Measurements from ENCODE around the gene NPHP4.

Gene NPHP4

DNA sequence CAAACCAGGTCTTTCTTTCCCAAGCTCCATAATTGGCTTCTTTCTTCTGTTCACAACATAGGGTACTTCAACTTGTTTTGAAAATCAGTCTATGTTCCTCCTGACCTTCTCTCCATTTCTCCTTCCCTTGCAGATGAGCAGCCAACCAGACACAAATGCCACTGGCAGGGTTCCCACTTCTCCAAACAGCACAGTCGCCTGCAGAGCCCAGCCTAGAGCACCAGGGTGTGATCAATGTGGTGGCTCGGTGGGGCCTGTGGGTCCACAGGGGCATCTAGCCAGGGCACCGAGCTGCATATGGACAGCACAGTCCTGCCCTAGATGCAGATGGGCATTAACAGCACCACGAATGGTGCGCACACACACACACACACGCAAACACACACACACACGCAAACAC is 112.8 kb downstream of the NPHP4 start:
- DNase-seq (ENCODE audit: low read depth in 2 of 2), result no peak

DNA sequence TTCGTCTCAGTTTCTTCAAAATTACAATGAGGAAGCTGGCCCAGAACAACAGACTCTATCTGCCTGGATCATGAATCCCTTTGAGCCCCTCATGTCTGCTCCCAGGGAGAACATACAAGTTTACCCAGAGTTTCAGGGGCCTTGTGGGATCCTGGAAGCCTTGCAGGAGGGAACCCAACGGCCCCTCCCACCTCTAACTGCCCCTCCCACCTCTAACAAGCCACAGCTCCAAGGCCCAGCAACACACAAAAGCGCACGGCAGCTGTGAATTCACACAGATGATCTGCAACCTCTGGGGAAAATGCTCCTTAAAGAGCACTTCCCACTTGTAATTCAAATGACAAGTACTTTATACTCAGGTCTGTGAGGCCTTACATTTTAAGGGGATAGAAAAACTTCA is 113.3 kb downstream of the NPHP4 start:
- no peak for DNase-seq (ENCODE audit: low read depth in 2 of 2)

DNA sequence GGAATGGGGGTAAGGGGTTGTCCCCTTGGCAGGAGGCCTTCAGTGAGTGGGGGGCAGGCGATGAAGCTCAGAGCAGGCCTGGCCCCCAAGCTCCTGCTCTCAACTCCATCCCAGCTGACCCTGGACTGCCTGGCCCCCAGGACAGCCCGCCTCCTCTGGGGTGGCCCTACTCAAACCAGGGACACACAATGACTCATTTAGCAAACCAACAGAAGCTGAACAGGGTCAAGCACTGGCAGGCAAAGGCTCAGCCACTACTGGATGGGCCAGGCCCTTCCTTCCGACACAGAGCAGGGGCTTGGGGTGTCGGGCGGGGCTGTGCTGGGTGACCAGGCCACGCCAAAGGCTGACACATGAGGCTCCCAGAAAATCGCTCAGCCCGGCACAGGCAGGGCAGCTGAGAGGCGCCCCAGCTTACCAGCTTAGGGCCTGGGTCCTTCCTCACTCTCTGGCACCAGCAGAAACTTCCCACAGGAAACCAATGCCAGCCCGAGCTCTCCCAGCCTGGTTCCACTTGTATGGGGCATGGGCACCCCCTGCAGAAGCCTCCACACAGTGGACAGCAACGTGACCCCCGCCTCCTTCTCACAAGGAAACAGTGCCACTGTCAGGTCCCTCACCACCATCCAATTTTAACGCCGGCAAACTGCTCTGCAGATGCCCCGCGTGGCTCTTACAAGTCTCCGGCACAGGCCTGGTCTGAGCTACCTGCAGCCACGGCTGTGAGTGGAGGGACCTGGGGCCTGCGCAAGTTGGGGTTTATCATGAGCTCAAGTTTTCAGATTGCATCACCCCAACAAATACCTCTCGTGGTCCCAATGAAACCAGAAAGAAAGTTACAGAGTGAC is 114.3 kb downstream of the NPHP4 start:
- no peak for DNase-seq (ENCODE audit: low read depth in 2 of 2)

DNA sequence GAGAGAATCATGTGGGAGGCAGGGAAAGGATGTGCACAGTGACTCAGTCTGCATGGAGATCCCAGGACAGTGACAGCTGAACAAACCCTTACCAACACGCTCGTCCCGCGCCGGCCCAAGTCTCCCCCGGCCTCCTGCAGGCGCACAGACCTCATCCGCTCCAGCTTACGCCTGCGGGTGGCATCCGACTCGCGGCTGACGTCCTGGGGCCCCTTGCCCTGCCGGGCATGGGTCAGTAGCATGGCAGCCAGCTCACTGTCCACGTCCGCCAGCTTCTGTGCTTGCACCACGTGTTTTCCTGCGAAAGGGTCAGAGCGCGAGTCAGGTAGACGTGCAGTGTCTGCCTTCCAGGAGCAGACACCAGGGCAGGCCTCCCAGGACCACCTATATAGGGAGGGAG is 115.2 kb downstream of the NPHP4 start:
- DNase-seq (ENCODE audit: low read depth in 2 of 2), result no peak

DNA sequence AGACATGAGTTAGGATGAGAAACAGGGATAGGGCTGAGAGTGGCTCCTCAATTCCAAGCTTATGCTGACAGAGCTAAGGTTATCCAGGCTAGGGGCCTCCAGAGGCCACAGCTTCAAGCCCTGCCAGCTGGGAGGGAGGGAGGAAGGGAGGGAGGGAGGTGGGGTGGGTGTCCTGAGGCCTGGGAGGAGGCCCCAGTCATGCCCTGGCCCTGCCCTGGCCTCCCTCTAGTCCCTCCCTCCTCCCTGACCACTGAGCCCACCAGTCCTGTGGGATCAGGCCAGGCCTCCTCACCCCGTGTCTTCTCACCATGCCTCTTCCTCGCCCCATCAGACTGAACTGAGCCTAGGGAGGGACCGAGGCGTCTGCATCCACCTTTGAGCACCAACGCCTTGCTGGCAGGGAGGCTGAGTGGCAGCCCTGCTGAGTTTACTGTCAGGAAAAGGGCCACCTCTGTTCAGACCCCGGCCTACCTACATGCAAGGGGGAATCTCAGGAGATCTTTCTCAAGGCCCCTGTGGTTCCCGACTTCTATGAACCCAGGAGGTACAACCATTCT is 116.1 kb downstream of the NPHP4 start:
- no peak for DNase-seq (ENCODE audit: low read depth in 2 of 2)

DNA sequence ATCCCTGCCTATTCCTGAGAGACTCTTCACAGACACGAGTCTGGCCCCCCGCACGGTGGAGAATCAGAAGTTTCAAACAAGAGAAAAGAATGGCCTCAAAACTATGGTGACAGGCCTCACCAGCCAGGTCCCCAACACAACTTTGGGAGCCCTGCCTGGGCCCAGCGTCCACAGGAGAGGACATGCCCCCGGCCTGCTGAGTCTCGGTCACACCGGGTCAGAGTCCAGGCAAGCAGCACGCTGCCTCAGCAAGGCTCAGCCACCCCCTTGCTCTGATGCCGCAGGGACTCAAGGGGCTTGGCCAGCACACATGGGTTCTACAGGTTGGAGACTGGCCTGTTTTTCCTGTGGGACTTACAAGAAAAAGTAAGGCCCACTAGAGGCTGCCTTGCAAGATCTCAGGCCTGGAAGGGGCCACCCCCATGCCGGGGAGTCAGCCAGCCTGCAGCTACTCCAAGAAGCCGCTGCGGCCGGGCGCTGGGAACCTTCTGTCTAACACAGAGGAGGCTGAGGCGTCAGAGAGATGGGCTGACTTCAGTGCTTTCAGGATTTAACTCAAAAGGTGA is 116.8 kb downstream of the NPHP4 start:
- DNase-seq (ENCODE audit: low read depth in 2 of 2), result no peak

DNA sequence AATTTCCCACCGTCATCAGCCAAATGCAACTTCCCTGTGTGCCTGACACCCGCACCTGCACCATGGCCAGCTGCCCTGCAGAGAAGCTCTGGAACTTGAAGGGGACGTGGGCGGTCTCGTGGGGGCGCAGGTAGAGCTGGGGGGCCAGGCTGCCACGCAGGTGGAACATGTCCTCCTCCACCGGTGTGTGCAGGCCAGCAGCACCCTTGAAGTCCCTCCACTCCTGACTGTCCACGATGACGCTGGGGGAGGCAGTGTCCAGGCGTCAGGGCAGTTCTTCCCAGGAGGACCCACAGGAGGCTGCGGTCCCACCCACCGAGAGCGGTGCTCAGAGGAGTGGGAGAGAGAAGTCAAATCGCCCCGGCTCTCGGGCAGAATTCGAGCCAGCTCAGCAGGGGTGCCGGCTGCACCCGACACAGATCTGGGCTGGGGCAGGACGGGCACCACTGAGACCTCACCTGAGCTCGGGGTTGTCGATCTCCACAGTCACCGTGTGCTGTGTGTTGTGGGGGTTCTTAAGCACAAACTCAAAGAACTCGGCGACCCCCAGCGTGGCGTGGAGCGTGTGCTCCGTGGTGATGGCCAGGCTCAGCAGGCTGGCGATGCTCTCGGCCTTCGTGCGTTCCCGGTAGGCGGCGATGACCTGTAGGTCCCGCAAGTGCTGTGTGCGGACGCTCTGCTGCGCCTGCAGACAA is 117.7 kb downstream of the NPHP4 start:
- DNase-seq (ENCODE audit: low read depth in 2 of 2), result no peak

DNA sequence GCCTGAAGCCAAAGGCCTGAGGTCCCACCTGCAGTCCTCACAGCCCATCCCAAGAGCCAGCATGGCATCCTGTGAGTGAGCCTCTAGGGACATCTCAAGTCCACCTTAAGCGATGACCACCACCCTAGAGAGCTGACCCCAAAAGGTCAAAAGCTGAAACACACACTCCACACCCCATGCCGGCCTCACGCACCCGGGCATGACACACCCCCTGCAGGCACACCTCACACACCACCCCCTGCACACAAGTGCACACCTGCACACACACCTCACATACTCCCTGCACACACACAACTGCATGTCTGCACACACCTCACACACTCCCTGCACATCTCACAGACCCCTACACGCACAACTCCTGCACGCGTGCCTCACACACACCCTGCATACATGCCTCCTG is 118.7 kb downstream of the NPHP4 start:
- no peak for DNase-seq (ENCODE audit: low read depth in 2 of 2)

DNA sequence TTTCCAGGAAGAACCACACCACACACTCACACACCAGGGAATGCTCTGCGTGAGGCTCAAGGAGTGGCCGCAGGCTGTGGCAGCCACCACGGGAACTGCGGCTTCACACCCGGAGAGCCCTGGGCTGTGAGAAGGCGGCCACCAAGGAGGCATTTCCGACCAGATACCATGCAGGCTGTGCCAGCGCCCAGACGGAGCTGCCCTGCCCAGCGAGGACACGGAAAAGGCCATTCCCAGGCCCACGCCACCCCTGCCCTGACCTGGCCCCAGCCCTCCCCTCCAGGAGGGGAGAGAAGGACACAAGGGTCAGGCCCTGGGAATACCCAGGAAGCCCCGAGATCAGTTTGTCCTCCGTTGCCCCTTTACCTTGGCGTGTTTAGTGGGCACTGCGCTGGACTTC is 119.3 kb downstream of the NPHP4 start:
- no peak for DNase-seq (ENCODE audit: low read depth in 2 of 2)

DNA sequence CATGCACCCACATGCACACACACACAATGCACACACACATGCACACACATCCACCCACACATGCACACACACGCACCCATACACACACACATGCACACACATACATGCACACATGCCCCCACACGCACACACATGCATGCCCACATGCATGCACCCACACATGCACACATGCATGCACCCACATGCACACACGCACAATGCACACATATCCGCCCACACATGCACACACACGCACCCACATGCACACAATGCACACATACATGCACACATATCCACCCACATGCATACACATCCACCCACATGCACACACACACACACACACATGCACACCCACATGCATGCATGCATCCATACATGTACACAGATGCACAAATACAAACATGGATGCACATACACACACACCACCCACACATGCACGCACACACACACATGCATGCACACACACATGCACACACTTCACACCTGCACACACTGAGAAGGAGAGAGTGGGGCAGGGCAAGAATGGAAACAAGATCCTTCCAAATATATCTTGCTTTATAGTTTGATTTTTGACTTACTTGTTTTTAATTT is 123.2 kb downstream of the NPHP4 start:
- no peak for DNase-seq (ENCODE audit: low read depth in 2 of 2)

DNA sequence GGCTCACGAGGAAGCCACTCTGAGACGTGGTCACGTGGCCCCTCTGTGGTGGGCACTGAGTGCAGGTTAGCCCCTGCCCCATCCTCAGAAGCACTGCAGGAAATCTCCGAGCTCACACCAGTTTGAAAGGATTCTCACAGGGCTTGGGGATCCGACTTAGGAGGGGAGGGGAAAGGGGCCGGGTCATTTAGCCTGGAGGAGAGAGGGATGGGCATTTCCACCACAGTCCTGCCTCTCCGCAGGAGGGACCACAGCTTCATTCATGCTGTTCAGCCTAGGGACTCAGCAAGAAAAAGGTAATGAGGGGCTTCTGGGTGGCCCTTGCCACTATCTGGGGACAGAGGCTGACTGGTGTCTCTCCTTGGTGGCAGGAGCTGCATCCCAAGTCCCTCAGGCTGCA is 126.5 kb downstream of the NPHP4 start:
- DNase-seq (ENCODE audit: low read depth in 2 of 2), result no peak

DNA sequence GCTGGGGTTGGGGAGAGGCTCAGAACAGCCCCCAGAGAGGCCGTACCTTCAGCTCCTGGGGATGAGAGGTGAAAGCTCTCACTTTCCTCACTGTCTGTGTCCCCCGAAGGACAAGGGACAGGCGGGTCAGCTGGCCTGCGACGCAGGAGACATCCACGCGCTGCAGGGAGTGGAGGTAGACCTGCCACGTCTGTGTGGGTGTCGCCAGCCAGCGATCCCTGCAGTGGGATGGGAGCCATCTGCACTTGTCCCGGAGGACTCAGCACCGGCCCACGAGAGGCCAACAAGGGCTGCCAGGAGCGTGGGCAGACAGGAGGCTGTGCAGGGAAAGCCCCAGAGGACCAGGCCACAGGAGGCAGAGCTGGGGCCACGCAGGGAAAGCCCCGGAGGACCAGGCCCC is 127.2 kb downstream of the NPHP4 start:
- DNase-seq (ENCODE audit: low read depth in 2 of 2), result no peak

DNA sequence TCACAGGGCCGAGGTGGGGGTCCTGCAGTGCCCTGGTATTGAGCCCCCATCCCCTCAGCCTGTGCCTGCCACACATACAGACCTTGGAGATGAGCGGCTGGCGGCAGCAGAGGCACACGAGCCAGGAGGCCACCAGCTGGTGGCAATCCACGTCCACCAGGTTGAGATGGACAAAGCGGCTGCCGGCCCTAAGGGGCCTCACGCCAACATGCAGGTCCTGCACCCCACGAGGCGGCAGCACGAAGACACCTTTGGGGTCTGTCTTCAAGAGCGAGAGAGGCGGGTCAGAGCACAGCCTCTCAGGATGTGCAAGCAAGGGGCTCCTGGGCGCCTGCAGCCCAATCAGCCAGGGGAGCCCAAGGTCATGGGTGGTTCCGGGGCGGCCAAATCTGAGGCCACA is 128.0 kb downstream of the NPHP4 start:
- DNase-seq (ENCODE audit: low read depth in 2 of 2), result no peak

DNA sequence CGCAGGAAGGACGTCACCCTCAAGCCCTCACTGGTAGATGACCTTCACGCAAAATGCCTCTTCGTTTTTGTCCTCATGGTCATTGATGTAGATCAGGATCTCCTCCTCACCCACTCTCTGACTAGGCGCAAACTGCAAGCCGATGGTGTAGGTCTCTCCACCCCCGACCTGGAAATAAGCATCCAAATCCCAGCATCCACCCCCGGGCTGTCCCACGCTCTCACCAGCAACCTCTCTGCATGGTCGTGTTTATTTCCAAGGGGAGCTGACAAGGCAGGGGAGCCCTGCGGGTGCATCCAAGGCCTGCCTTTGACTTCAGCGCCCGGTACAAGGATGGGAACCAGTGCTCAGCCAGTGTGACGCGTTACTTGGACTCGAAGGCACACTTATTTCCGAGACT is 129.0 kb downstream of the NPHP4 start:
- no peak for DNase-seq (ENCODE audit: low read depth in 2 of 2)

DNA sequence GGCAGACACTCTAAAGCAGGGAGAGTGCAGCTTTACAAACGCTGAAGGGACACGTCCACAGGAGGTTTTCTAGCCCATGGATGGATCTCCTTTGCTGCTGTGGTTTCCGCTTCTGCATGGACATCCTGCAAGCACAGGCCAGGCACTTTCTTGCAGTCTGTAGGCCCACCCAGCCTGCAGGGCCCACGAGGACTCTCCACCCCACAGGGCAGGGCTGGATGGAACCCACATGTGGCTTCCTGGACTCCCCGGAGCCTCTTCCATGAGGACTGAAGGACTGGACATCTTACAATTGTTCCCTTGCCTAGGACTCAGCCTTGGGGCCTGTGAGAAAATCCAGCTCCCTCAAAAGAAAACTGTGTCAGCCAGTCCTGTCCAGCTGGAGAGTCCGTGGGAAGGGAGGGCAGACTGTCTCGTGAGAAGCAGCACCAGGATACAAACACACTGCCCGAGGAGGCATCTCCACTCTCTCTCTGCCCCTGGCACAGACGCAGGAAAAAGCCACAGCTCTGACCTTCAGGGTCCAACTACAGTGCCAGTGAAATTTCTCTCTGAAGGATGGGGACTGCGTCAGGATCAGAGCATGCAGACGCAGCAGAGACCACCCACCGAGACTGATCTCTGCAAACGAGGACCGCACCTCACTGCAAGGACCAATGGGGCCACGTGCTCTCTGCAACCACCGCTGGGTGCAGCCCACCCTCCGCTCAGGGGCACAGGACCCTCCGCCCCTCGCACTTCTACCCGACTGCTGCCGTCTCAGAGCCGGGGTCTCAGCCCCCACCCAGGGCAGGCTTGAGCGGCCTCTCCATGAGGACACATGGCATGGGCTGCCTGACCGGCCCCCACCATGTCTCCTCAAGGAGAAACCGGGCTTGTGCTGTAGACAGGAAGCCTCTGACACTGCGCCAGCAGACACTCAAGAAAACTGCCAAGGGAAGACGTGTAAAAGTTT is 130.1 kb downstream of the NPHP4 start:
- DNase-seq (ENCODE audit: low read depth in 2 of 2), result no peak

DNA sequence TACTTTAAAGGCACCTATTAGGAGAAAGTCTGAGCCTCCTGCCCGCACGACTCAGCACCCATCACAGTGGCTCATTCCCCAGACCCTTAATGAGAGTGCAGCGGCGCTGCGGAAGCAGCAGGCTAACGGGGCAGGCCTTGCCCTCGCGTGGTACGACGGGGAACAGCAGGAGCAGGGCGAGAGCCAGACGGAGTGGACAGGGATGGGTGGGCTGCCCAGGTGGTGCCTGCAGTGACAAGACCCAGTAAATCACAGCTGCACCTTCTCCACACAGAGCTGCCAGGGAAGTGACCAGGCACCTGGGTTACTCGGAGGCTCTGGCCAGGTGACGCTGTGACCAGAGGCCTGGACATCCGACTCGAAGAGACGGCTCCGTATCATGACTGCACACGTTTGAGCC is 131.9 kb downstream of the NPHP4 start:
- no peak for DNase-seq (ENCODE audit: low read depth in 2 of 2)

DNA sequence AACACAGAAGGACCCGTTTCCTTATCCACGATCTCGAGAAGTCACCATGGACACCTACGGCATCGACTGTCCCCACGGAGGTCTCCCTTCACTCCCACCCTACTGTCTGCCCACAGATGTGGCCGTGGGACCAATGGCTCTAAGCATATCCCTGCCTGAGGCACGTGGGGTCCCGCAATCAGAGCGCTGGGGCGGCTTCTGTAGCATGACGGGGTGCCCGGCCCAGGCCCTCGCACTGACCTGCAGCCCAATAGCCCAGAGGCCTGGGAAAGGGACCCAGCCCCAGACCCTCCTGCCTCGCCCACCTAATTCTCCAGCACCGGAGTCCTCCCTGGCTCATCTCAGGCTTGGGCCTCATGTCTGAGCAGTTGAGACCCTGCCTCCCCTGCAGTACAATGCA is 132.5 kb downstream of the NPHP4 start:
- no peak for DNase-seq (ENCODE audit: low read depth in 2 of 2)

DNA sequence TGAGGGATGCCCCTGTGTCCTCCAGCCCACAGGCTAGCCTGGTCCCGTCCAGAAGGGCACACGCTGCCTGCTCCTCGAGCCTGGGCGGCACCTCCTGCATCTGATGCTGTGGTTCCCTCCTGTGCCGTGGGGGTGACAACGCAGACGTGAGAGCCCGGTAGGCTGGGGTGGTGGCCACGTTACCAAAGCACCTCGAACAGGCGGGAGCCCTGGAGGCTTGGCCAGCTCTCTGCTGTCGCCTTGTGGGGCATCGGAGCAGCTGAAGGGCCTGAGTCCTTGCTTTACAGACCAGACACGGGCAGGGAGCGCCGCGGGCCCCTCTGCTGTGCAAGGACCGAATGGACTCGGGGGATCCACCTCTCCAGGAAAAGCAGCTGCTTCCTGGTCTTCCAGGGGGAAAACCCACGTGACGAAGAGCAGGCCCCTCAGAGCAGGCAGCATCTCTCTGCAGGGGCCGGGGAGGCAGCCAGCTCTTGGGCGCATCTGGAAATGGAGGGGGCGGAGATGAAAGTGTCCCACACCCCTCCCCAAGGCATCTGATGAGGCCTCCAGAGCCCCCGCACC is 133.3 kb downstream of the NPHP4 start:
- DNase-seq (ENCODE audit: low read depth in 2 of 2), result no peak

DNA sequence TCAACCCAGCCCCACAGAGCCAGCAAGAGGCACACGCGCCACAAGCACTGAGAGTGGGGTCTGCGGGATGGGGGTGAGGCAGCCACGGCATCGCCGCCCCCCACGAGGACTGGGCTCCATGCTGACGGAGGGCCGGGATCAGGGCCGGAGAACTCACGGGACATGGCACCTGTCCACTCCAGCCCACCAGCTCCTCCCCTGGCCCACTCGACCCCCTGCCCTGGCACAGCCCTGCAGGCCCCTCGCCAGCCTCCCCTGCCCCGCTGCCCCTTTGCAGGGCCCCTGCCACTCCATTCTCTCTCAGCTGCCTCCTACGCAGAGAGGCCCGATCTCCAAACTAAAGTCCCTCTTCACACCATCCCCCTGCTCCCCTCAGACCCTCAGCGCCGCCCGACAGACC is 134.0 kb downstream of the NPHP4 start:
- no peak for DNase-seq (ENCODE audit: low read depth in 2 of 2)

DNA sequence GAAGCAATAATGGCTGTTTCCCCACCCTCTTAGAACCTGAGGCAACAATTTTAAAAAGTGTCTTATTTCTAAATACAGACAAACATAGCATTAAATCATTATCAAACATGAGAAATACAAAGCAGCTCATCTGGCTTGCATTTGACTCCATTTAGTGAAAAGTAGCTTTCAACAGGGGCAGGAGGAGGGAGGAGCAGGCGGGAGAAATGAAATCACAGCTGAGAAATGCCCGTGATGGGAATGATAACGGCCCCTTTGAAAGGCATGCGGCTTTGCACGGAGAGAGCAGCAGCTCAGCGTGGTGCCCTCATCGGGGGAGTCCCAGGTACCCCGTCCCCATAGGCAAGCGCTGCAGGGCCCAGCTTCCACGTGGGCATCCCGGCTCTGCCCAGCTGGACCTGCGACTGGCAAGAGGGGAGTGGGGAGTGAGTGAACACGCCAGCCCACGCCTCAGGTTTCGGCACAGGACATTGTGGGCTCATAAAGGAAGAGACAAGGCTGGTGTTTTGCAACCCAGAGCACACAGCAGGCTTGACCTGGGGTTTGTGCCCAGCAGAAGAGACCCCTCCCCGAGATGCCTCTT is 134.6 kb downstream of the NPHP4 start:
- DNase-seq (ENCODE audit: low read depth in 2 of 2), result no peak

DNA sequence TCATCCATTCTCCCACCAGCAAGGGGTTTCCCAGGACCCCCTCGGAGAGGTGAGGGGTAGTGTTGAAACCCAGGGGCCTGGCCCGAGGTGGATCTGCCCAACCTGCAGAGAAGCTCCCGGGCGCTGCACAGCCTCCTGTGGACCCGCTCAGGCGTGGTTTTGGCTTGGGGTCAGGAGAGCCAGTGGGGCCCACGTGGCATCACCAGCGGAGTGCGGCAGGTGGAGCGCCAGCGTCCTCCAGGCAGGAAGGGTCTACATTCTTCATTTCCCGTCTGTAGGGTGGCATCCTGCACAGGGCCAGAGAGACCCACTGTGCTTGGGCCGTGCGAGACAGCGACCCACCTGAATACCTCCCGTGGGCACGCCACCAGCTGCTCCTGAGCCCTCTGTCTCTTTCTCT is 135.2 kb downstream of the NPHP4 start:
- DNase-seq (ENCODE audit: low read depth in 2 of 2), result no peak
